HepG2 (cell line): ENCODE data around the gene ATP9B. TPM values are rescaled to one million over a fixed set of nuclear protein-coding genes. Genes with fewer than 3 reads are reported as not detected.

Experiments used
- ATAC-seq: fragments of 200-7000 bp; cut with Tn5 transposase; 3 replicates; pipeline ENCODE4 v1.9.1; 2020; ENCODE audit warnings: mild to moderate bottlenecking, moderate library complexity
- BruUV-seq: library from RNA; stranded (reverse); fragments of 400-500 nt; replicated peaks from 2 replicates; lab custom pipeline; 2021; lab: Mats Ljungman, UMichigan
- CTCF ChIA-PET: fragments of 300-600 bp; formaldehyde crosslinking; extraction: SDS; loops from one replicate; lab custom pipeline; 2021; ENCODE audit warnings: low total read pairs, inconsistent platforms, low intra/inter-chr PET ratio; lab: Yijun Ruan, JAX
- POLR2A ChIA-PET: fragments of 350-600 bp; sonication (Branson Sonifier 250); formaldehyde crosslinking; loops from one replicate; lab custom pipeline; 2020; ENCODE audit warnings: antibody characterized with exemption, inconsistent platforms; lab: Yijun Ruan, JAX
- DNase-seq: peaks from one replicate; pipeline ENCODE4 v3.0.0-alpha.2; 2015; ENCODE audit warnings: low spot score
- FAIRE-seq: peaks from 3 replicates; lab custom pipeline; 2011; peaks lifted over from hg19 to GRCh38; lab: Jason Lieb, UNC
- H2AFZ ChIP-seq: one replicate; pipeline ENCODE4 v1.6.1; 2011; ENCODE audit warnings: low read length, inconsistent platforms
- H3K27ac ChIP-seq: fragments of 300-600 bp; 3 replicates; pipeline ENCODE4 v1.8.0; 2011; ENCODE audit warnings: mixed run types, mild to moderate bottlenecking, mixed read lengths, low read length, inconsistent platforms; ENCODE audit not compliant: insufficient read depth; ENCODE audit errors: extremely low read length
- H3K27me3 ChIP-seq, 2 experiments: fragments of 200-600 bp in 1 of 2; 2 replicates in 1 of 2; 3 replicates in 1 of 2; pipeline versions ENCODE4 v1.6.0 to v1.8.0; 2011; ENCODE audit warnings: low read length in 2 of 2, mild to moderate bottlenecking in 2 of 2, moderate library complexity in 2 of 2, inconsistent platforms in 1 of 2; ENCODE audit not compliant: insufficient read depth in 2 of 2, control insufficient read depth in 1 of 2
- H3K36me3 ChIP-seq, 2 experiments: fragments of 200-600 bp in 1 of 2; replicated peaks in 1 of 2; 2 replicates in 1 of 2; 3 replicates in 1 of 2; pipeline versions ENCODE4 v1.5.1 to v1.8.0; 2011; ENCODE audit warnings: low read length in 2 of 2, inconsistent platforms in 1 of 2; ENCODE audit not compliant: insufficient read depth in 2 of 2, control insufficient read depth in 1 of 2
- H3K4me1 ChIP-seq: 2 replicates; pipeline ENCODE4 v1.5.1; 2012; ENCODE audit warnings: low read length, inconsistent platforms; ENCODE audit not compliant: insufficient read depth
- H3K4me2 ChIP-seq: 2 replicates; pipeline ENCODE4 v1.6.0; 2011; ENCODE audit warnings: low read depth, low read length, inconsistent platforms
- H3K4me3 ChIP-seq, 3 experiments: fragments of 200-600 bp in 1 of 3; sonication (generic), shearing (Covaris generic) in 1 of 3; replicated peaks in 1 of 3; 2 replicates each; pipeline ENCODE4 v1.5.1; 2011 to 2016; ENCODE audit warnings: low read length in 3 of 3, inconsistent platforms in 2 of 3, low read depth in 2 of 3, mild to moderate bottlenecking in 2 of 3, control low read depth in 1 of 3, mixed read lengths in 1 of 3; ENCODE audit not compliant: insufficient read depth in 1 of 3
- H3K79me2 ChIP-seq: one replicate; pipeline ENCODE4 v1.6.1; 2011; ENCODE audit warnings: low read length, inconsistent platforms; ENCODE audit not compliant: insufficient read depth
- H3K9ac ChIP-seq: 2 replicates; pipeline ENCODE4 v1.6.0; 2011; ENCODE audit warnings: mild to moderate bottlenecking, low read depth, low read length, inconsistent platforms; ENCODE audit not compliant: insufficient read depth
- H3K9me3 ChIP-seq: 2 replicates; pipeline ENCODE4 v1.5.1; 2012; ENCODE audit warnings: mild to moderate bottlenecking, low read length
- H4K20me1 ChIP-seq: 2 replicates; pipeline ENCODE4 v1.6.0; 2011; ENCODE audit warnings: inconsistent platforms, mild to moderate bottlenecking, low read length, moderate library complexity; ENCODE audit not compliant: insufficient read depth
- ARID3A ChIP-seq: IDR thresholded peaks from 2 replicates; pipeline ENCODE4 v1.6.1; 2012; ENCODE audit warnings: low read depth, low read length, improper control_type of control experiment
- HDAC6 ChIP-seq: fragments of 200-600 bp; sonication (generic); IDR thresholded peaks from 2 replicates; pipeline ENCODE4 v1.7.0; 2017; ENCODE audit warnings: mild to moderate bottlenecking, antibody characterized with exemption, low read length, low read depth
- HINFP ChIP-seq: sonication (generic); formaldehyde crosslinking; IDR thresholded peaks from 2 replicates; pipeline ENCODE4 v1.4.0; 2020; ENCODE audit warnings: low read depth, mild to moderate bottlenecking, missing genetic modification reagents
- JARID2 ChIP-seq: sonication (generic); formaldehyde crosslinking; IDR thresholded peaks from 2 replicates; pipeline ENCODE4 v1.8.1; 2023; ENCODE audit warnings: missing genetic modification reagents, inconsistent platforms; ENCODE audit not compliant: insufficient replicate concordance
- KLF15 ChIP-seq: sonication (generic); formaldehyde crosslinking; IDR thresholded peaks from 2 replicates; pipeline ENCODE4 v1.8.1; 2023; ENCODE audit warnings: borderline replicate concordance, mild to moderate bottlenecking, inconsistent platforms, missing genetic modification reagents, mixed read lengths
- LBX2 ChIP-seq: sonication (generic); formaldehyde crosslinking; IDR thresholded peaks from 2 replicates; pipeline ENCODE4 v1.5.0; 2020; ENCODE audit warnings: missing genetic modification reagents, mild to moderate bottlenecking, borderline replicate concordance
- RXRB ChIP-seq: IDR thresholded peaks from 2 replicates; pipeline ENCODE4 v1.6.1; 2016; ENCODE audit warnings: borderline replicate concordance, missing genetic modification reagents, missing compliant biosample characterization
- SALL2 ChIP-seq: sonication (generic); formaldehyde crosslinking; IDR thresholded peaks from 2 replicates; pipeline ENCODE4 v1.8.1; 2023; ENCODE audit warnings: mild to moderate bottlenecking, missing genetic modification reagents, inconsistent platforms
- SIN3B ChIP-seq: fragments of 150-350 bp; IDR thresholded peaks from 2 replicates; pipeline ENCODE4 v1.6.1; 2014; ENCODE audit warnings: low read length
- SNAPC4 ChIP-seq: sonication (generic); formaldehyde crosslinking; IDR thresholded peaks from 2 replicates; pipeline ENCODE4 v1.4.0; 2020; ENCODE audit warnings: mild to moderate bottlenecking, missing genetic modification reagents
- ZBTB21 ChIP-seq: sonication (generic); formaldehyde crosslinking; IDR thresholded peaks from 2 replicates; pipeline ENCODE4 v1.4.0; 2020; ENCODE audit warnings: missing genetic modification reagents
- ZNF354B ChIP-seq: sonication (generic); formaldehyde crosslinking; IDR thresholded peaks from 2 replicates; pipeline ENCODE4 v1.8.0; 2022; ENCODE audit warnings: mild to moderate bottlenecking, missing genetic modification reagents
- ZNF550 ChIP-seq: sonication (generic); formaldehyde crosslinking; IDR thresholded peaks from 2 replicates; pipeline ENCODE4 v1.4.0; 2020; ENCODE audit warnings: mild to moderate bottlenecking, missing genetic modification reagents, borderline replicate concordance
- ZNF619 ChIP-seq: sonication (generic); formaldehyde crosslinking; IDR thresholded peaks from 2 replicates; pipeline ENCODE4 v1.4.0; 2020; ENCODE audit warnings: mild to moderate bottlenecking, missing genetic modification reagents
- WGBS: methylation state at CpG from one replicate; pipeline ENCODE4 v1.1.6; 2017; ENCODE audit warnings: low lambda C conversion rate; 5-methylcytosine and 5-hydroxymethylcytosine counted together
- in situ Hi-C: cut with HindIII; loops from 2 replicates; pipeline ENCODE4 v1.10.0; 2017; ENCODE audit warnings: low pct_unique_long_range_greater_than_20kb; ENCODE audit not compliant: extremely low pct_ligation_motif_present
- intact Hi-C: fragments of 100-400 bp; cut with micrococcal nuclease; formaldehyde crosslinking; loops from one replicate; pipeline ENCODE4 v1.10.0; 2022; ENCODE audit not compliant: unreplicated experiment
- polyA plus RNA-seq, 8 experiments: library from polyadenylated mRNA; depleted of rRNA in 3 of 8; stranded (reverse) in 7 of 8; unstranded in 1 of 8; fragments of >200 nt; fragmentation: Illumina TruSeq in 4 of 8; extraction: Trizol in 4 of 8; gene quantifications; 2 replicates each; pipeline versions ENCODE4 v1.2.1 to v1.2.3, GENCODE V29; 2011 to 2016; ENCODE audit warnings: low read depth in 4 of 8, missing spikeins in 1 of 8, mixed read lengths in 1 of 8; ENCODE audit not compliant: insufficient read depth in 1 of 8
- total RNA-seq, 5 experiments: library from RNA; depleted of rRNA; stranded (reverse); fragments of >200 nt; fragmentation: Illumina TruSeq; extraction: Trizol; gene quantifications; 2 replicates each; pipeline ENCODE4 v1.2.3, GENCODE V29; 2016; ENCODE audit warnings: low read depth in 1 of 5

Gene ATP9B
- total and polyA plus RNA-seq, 2 of the 13 experiments (the other 11 are each of a cell fraction or from before 2014, with no cell fraction given) = 10.8 to 11.3 TPM

GRCh38 chr18:79251021-79251420, 181.8 kb downstream of the ATP9B start (continued):
- TF ChIP-seq ARID3A (no peak), RXRB (CRISPR knock-in tag) (no peak), SIN3B (no peak)

- ChIA-PET POLR2A (no interaction called here), CTCF (no interaction called here)
- Histone ChIP-seq H4K20me1 (0 out of 2 replicates have a peak, but pooled peaks cover 3% of the 10 kb centered on the region), H3K4me1 (no peaks in the 10 kb centered on the region), H3K27me3 (no peaks in the 10 kb centered on the region), H3K79me2 (no peaks in the 10 kb centered on the region), H3K36me3 (peaks cover 1 to 4% of the 10 kb centered on the region in 2 experiments; a peak in 2 of 5 replicates), H2AFZ (no peak overlapping the region), H3K9ac (no peak overlapping the region), H3K27ac (no peak overlapping the region), H3K4me2 (no peak overlapping the region), H3K9me3 (no peaks in the 10 kb centered on the region), H3K4me3 (no peak overlapping the region)
- in situ Hi-C loops (no loop called here), intact Hi-C loops (no loop called here)
- WGBS = 96% methylated on average over 20 of the region's 20 CpGs
- FAIRE-seq (no peak), DNase-seq (peak; percentile 5), ATAC-seq (no peak)
- no TSS peak for BruUV-seq
- no peak for TF ChIP-seq HDAC6
- no peak for TF ChIP-seq ZNF354B (CRISPR knock-in tag)
- TF ChIP-seq JARID2 (CRISPR knock-in tag) = no peak
- TF ChIP-seq ZNF550 (CRISPR knock-in tag) = no peak
- no peak for TF ChIP-seq SNAPC4 (CRISPR knock-in tag)
- no peak for TF ChIP-seq SALL2 (CRISPR knock-in tag)
- TF ChIP-seq LBX2 = no peak
- no peak for TF ChIP-seq KLF15 (CRISPR knock-in tag)
- TF ChIP-seq HINFP (CRISPR knock-in tag) = no peak
- no peak for TF ChIP-seq ZBTB21 (CRISPR knock-in tag)
- no peak for TF ChIP-seq ZNF619 (CRISPR knock-in tag)
Measured at GRCh38 chr18:79252904-79253633, 183.9 kb downstream of the ATP9B start.
